PFSK-1 (cell line): ENCODE results near the gene ZNF580.

Source experiments
- FOXP2 ChIP-seq: optimal IDR thresholded peaks from 2 replicates; pipeline ENCODE3; 2011; ENCODE audit warnings: borderline replicate concordance, control low read depth, inconsistent platforms; ENCODE audit not compliant: insufficient read depth; ENCODE audit errors: extremely low read length, extremely low read depth
- POLR2AphosphoS5 ChIP-seq: IDR thresholded peaks from 2 replicates; pipeline ENCODE4 v1.6.1; 2012; ENCODE audit warnings: low read depth, mild to moderate bottlenecking, control low read depth, low read length, moderate library complexity
- REST ChIP-seq, 2 experiments: IDR thresholded peaks; 2 replicates each; pipeline versions ENCODE4 v1.6.1 to v1.8.0; 2011 to 2012; ENCODE audit warnings: low read depth in 2 of 2, low read length in 2 of 2, control low read depth in 1 of 2, inconsistent platforms in 1 of 2, mild to moderate bottlenecking in 1 of 2, moderate library complexity in 1 of 2; ENCODE audit not compliant: insufficient read depth in 1 of 2
- SIN3A ChIP-seq: IDR thresholded peaks from 2 replicates; pipeline ENCODE4 v1.6.1; 2012; ENCODE audit warnings: mild to moderate bottlenecking, low read length, moderate library complexity, borderline replicate concordance; ENCODE audit not compliant: insufficient read depth
- TAF1 ChIP-seq: IDR thresholded peaks from 2 replicates; pipeline ENCODE4 v1.6.1; 2012; ENCODE audit warnings: low read length, control low read depth, borderline replicate concordance; ENCODE audit not compliant: insufficient read depth

The ZNF580 gene

DNA sequence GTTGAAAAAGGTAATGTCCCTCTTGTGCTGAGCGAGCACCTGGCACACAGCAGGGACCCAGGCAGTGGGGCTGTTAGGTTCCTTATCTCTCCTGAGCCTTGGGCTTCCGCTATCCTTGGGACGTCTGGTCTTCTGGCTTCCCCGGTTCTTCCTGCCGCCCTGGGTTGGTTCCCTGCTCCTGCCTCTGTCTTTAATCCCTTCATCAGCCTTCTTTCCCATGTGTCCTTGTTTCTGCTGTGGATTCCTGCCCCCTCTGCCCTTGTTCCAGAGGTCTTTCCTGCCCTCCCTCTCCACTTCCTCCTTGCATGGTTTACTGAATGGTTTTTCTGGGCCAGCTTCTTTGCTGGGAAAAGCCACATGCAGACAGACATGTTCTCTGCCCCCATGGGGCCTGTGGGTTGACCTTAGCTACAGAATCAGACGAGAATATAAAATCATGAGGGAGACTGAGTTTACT is 36.8 kb downstream of the ZNF580 start:
- no peak for TF ChIP-seq TAF1
- TF ChIP-seq REST (IDR thresholded peaks at IDR 0.05; ENCODE audit: insufficient read depth in 1 of 2, low read depth in 2 of 2, low read length in 2 of 2): no peak
- no peak for TF ChIP-seq FOXP2

GRCh38 chr19:55678121-55678671 is 37.4 kb downstream of the ZNF580 start:
- TF ChIP-seq SIN3A (no peak), REST (IDR thresholded peaks at IDR 0.05; ENCODE audit: insufficient read depth in 1 of 2, low read depth in 2 of 2, low read length in 2 of 2) (no peak), POLR2AphosphoS5 (no peak)

DNA sequence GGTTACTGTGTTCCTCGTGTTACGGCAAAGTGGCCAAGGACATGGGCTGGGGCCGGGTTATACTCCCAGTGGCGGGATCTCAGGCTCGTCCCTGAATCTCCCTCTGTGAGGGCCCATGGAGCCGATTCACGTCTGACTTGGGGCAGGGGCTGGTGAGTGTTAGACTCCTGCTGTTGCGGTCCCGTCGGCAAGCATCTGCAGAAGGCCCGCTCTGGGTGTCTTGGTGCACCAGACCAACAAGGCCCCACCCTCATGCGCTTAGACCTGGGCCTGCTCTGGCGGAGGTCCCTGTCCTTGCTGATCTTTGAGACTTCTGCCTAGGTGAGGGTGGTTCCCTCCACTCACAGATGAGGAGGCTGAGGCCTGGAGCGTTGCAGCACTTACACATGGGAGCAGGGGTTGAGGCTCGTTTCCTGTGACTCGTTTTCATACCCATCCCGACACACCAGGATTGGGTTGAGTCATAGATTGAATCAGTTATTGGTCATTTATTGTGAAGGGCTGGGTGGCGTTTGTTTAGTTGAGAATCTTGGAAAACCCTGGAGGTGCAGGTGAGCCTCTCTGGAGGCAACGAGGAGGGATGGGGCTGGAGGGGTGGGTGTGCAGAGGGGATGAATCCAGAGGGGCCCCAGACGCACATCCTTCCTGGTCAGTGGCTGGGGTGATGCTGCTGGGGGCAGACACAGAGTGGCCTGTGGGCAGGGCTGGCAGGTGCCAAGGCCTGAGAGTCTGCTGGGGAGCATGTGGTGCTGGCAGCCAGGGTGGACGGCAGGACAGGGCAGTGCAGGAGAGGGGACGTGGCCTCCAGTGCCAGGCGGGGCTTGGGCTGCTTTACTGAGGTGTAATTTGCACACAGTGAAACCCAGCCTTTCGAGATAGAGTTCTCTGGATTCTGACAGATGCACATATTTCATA is 38.8 kb downstream of the ZNF580 start:
- TF ChIP-seq FOXP2 (no peak), POLR2AphosphoS5 (no peak), SIN3A (no peak), TAF1 (no peak), REST (IDR thresholded peaks at IDR 0.05; ENCODE audit: insufficient read depth in 1 of 2, low read depth in 2 of 2, low read length in 2 of 2) (no peak)

DNA sequence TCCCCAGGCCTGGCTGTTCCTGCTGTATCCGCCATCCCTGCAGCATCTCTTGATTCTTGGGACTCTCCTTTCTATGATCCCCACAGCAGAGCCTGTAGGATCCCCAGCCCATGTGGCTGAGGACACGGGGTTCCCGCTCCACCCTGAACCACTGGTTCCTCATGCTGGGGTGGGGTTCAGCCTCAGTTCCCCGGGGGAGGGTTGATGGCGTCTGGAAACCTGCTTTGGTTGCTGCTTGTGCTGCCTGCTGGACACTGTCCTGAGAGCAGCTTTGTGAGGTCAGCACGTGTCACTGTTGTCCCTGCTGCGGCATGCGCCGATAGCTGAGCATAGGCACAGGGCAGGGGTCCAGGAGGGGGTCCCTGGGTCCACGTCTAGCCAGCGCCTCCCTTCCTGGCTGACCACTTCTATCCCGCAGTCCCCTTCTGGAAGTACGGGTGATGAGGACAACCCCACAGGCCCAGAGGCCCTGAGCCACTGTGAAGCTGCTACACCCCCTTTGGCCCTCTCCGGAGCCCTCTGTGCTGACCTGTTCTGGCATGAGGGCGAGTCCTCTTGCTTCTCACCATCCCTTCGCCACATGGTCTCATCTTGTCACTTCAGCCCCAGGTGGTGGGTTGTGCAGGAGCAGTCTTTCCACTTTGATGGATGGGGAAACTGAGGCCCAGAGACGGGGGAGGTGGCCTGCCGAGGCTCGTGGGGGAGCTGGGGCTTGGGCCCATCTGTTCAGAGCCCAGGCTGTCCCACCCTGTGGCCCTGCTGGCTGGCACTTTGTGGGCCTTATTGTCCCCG is 39.7 kb downstream of the ZNF580 start:
- TF ChIP-seq POLR2AphosphoS5 (no peak), FOXP2 (no peak), TAF1 (no peak), REST (IDR thresholded peaks at IDR 0.05; ENCODE audit: insufficient read depth in 1 of 2, low read depth in 2 of 2, low read length in 2 of 2) (no peak), SIN3A (no peak)
